ENCODE data around the gene PRF1.
A peak's percentile ranks its signal among the peaks of the same experiment; 100 is the strongest.
"Not testable (repeated sequence)": the region's sequence is repeated elsewhere in the genome, so short reads cannot be mapped to it uniquely, and the experiment has no call there.

The PRF1 gene

GRCh38 chr10:70592746-70593512 is 9.6 kb downstream of the PRF1 start:
- DNase-seq: no peak

DNA sequence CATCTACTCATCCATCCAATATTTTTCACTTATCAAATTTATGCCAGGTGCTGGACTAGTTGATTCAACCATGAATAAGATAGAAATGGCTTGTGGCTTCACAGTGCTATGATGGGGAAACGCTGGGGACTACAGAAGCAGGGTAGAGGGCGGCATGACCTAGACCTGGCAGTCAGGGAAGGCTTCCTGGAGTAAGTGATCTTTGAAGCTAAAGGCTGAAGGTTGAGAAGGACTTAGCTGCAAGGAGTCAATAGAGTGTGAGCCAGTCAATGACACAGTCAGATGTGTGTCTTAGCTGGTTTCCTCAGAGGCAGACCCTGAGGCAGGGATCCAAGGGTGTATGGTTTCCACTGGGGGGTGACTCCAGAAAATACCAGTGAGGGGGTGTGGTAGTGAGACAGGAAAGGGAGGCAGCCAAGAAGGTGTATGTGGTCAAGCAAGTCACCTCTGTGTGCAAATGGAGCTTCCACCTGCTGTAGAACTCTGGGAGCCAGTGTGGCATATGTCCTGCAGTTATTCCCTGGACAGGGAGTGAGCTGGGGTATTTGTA is 10.3 kb downstream of the PRF1 start:
- DNase-seq: no peak

DNA sequence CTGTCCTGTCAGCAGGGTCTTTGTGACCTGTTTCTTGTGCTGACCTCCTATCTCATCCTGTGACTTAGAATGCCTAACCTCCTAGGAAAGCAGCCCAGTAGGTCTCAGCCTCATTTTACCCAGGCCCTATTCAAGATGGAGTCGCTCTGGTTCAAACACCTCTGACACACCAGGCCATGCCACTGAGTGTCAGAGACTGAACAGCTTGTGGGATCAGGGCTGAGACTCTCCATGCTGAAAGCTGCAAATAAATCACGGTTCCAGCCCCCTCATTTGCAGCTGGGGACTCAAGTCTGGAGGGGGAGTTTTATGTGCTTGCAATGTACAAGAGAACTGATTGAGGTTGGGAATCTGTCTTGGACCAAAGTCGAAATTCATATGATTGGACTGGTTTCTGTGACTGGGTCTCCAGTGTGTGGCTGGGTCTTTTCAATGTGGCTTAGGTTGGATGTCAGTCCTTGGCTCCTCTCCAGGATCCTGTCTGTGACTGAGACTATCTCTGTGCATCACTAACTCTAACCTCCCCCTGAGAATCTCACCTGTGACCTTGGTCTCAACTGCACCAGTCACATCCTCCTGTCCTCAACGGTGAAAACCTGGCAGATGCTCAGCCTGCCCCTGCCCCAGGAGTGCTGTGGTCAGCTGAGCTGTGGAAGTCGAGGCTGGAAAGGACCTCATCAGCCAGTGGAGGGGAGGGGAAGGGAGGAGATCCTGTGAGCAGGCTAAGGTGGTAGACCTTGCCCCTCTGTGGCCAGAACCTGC is 11.7 kb downstream of the PRF1 start:
- no peak for DNase-seq

- no peak for DNase-seq
These were observed 12.5 kb downstream of the PRF1 start for GRCh38 chr10:70589762-70590654.

GRCh38 chr10:70588859-70589570 is 13.5 kb downstream of the PRF1 start:
- DNase-seq: no peak

GRCh38 chr10:70588255-70588654 is 14.3 kb downstream of the PRF1 start:
- no peak for DNase-seq

DNA sequence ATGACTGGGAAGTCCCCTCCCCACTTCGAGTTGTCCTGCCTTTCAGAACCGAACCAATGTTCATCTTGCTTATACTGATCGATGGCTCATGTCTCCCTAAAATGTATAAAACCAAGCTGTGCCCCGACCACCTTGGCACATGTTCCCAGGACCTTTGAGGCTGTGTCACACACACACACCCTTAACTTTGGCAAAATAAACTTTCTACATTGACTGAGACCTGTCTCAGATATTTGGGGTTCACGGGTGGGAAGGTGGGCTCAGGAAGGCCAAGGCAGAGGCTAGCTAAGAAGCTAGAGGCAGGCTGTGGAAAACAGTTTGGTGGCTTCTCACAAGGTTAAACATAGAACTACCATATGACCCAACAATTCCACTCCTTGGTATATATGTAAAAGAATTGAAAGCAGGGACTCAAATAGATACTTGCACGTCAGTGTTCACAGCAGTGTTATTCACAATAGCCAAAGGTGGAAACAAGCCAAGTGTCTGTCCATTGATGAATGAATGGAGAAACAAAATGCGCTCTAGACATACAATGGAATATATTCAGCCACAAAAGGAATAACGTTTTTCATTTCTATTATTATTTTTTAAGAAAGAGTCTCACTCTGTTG is 15.4 kb downstream of the PRF1 start:
- DNase-seq: no peak

DNA sequence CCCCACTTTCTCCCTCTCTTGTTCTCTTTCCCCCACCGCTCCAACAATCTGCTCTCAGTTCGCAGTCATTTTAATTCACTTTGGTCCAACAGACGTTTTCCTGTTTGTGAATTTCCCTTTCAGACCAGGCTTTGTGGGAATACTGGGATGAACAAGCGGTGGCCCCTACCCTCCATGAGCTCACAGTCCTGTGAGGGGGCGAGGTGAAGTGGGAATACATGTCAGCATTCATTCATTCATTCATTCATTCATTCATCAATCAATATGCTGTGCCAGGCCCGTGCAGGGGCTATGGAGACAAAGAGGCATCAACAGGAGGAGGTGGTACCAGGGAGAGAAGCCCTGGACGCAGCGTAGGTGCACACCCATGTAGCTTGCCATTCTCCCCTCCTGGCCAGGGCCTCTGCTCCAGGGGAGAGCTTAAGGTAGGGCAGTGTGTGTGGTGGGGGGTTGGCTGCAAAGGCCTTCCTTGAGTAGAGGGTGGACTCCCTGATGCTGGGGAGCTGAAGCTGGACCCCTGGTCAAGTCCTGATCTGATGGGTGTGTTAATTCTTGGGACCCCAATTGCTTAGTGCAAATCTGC is 16.1 kb downstream of the PRF1 start:
- DNase-seq: no peak

- DNase-seq: no peak
These were observed 16.9 kb downstream of the PRF1 start for GRCh38 chr10:70585578-70586169.

- no peak for DNase-seq
These were observed 17.5 kb downstream of the PRF1 start for GRCh38 chr10:70584909-70585544.

DNA sequence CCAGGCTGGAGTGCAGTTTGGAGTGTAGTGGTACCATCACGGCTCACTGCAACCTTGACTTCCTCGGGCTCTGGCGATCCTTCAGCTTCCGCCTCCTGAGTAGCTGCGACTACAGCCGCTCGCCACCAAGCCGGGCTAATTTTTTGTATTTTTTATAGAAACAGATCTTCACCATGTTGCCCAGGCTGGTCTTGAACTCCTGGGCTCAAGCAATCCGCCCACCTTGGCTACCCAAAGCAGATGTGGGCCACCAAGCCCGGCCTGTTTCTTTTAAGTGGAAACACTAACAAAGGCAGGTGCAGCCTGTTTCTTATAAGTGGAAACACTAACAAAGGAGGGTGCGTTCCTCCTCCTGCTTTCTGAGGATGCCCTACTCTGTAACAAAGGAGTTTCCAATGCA is 18.2 kb downstream of the PRF1 start:
- no peak for DNase-seq

- no peak for DNase-seq
These were observed 18.9 kb downstream of the PRF1 start for GRCh38 chr10:70583669-70584037.

DNA sequence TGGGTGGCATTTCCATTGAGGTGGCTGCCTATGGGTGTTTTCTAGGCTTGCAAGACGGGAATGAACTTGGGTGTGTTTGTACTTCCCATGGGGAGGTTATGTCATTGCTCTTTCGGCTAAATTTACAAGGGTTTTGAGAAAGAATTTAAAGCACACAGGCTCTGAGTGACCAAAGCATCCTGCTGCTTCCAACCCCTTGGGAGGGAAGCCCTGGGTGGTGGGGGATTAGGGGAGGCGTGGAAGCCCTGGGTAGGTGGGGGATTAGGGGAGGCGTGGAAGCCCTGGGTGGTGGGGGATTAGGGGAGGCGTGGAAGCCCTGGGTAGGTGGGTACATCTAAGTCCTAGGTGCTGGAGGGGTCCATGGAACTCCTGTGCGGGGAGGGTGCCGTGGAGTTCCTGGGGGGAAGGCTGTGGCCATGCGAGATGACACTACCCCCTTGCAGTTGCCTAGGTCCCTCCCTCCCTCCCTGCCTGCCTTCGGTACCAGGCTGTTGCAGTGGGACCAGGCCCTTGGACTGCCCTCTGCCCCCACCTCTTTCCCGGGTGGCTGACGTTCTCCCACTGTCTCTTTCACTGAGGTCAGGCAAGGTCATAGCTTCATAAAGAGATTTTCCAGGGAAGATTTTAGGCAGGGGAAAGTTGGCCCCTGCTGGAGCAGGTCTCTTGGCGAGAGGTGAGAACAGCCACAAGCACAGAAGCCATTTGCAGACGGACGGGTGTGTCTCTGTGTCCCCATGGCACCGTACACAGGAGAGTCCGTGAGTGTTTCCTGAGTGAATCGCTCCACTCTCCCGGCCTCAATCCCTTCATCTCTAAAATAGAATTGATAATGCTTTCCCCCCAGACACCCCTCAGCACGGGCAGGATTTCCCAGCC is 19.5 kb downstream of the PRF1 start:
- no peak for DNase-seq

- DNase-seq: not testable (repeated sequence)
These were observed 21.4 kb downstream of the PRF1 start for GRCh38 chr10:70581176-70581575.

DNA sequence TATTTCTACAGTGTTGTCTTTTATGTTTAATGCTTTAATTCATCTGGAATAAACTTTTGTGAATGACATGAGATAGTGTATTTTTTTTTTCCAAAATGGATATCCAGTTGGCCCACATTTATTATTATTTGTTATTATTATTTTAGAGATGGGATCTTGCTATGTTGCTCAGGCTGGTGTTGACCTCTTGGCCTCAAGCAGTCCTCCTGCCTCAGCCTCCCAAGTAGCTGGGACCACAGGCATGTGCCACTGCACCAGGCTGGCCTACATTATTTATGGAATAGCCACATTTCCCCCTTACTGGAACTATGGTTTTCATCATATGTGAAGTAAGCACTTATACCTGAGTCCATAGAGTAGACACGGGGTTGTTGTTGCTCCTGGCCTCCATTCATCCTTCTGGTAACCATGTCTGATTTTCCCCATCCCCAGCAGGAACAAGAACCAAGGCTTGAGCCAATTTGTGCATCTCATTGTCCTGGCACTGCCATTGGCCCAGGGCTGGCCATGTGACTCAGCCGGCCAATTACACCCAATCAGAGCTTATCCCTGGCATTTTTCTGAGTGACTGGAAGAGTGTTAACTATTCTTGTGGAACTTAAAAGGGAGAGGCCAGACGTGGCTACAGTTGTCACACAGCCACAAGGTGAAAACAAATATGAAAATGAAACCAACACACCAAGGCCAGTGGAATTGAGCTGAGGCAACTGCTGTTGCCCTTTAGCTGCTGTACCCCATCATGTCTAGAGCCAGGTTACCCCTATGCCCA is 23.1 kb downstream of the PRF1 start:
- peak in 1 of 2 donors; percentile 42 for DNase-seq

DNA sequence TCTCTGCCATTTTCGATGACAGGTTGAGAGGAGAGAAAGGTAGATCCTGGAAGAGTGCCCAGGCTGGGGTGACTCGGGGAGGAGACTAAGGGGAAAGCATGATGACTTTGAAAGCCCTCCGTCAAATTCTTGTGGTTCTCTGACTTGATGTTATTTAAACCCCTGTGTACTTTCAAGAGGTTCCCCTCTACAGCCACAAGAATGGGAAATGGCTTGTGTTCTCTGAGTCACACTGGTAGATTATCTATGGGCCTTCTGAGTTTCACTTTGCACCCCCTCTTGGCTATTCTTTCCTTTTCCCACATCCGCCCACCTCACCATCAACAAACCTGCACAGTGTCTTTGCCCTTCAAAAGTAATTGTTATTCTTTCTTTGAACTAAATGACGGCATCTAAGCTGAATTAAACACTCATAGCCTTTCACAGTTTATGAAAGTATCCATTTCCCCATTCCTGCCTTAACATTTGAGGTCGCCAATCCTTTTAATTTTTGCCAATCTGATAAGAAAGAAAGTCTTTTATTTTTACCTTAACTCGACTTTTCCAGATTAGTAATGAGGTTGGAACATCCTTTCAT is 24.1 kb downstream of the PRF1 start:
- peak; percentile 26 to 52 for DNase-seq

DNA sequence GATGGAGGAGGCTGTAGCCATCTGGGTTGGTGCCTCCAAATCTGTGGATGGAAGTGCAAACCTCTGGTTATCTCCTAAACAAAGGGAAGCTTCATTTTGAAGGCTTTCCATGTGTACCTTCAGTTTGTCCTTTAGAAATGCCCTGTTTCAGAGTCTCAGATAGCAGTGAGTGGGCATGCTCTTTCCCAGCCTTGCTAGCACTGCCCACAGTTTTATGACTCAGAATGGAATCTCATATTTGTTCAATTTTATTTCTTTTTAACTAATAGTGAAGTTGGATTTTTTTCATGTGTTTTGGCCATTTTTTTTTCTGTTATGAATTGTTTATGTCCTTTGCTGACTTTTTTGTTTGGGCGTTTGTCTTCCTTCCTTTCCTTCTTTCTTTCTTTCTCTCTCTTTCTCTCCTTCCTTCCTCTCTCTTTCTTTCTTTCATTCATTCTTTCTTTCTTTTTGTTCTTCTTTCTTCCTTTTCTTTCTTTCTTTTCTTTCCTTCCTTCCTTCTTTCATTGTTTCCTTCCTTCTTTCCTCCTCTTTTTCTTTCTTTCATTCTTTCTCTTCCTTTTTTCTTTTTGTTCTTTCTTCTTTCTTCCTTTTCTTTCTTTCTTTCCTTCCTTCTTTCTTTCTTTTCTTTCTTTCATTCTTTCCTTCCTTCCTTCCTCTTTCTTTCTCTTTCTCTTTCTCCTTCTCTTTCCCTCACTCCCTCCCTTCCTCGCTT is 25.6 kb downstream of the PRF1 start:
- no peak for DNase-seq

Measured in CD4-positive, alpha-beta T cell treated with Interleukin-1 beta for 1 hour (primary cell).